Esophagus squamous epithelium (tissue), 4 donors: ENCODE results near the gene MICALL2.

Experiments used
- CTCF ChIP-seq, 6 experiments: fragments of 450-650 bp in 4 of 6; fragments of 200-600 bp in 2 of 6; sonication (generic) in 2 of 6; IDR thresholded peaks; one replicate each; pipeline ENCODE4 v1.5.1; 2016 to 2019; ENCODE audit warnings: antibody characterized with exemption in 6 of 6, mild to moderate bottlenecking in 4 of 6, moderate library complexity in 4 of 6
- POLR2A ChIP-seq, 4 donors: fragments of 450-650 bp; IDR thresholded peaks; one replicate each; pipeline ENCODE4 v1.6.1; 2017; ENCODE audit warnings: antibody characterized with exemption in 4 of 4, mild to moderate bottlenecking in 4 of 4, moderate library complexity in 3 of 4

- TF ChIP-seq CTCF (IDR thresholded peaks at IDR 0.05) (no peak), POLR2A (IDR thresholded peaks at IDR 0.05) (no peak)
Observed at GRCh38 chr7:1484569-1484968, 25.3 kb upstream of the MICALL2 start.
